Stimulated activated CD4-positive, alpha-beta T cell treated with anti-CD3 and anti-CD28 coated beads, TNF-alpha, amount 100 ng/mL, for 24 hours (primary cell): ENCODE results near the gene PNLIPRP3.

Experiments used
- DNase-seq, 3 experiments: peaks; one replicate each; pipeline ENCODE4 v3.0.0-alpha.2; 2020; ENCODE audit warnings: low read depth in 3 of 3

PNLIPRP3 gene

GRCh38 chr10:116510565-116510964 lies 82.9 kb downstream of the PNLIPRP3 start:
- no peak for DNase-seq

- DNase-seq, result no peak
These were observed 83.7 kb downstream of the PNLIPRP3 start for GRCh38 chr10:116511365-116511764.

- peak in 2 of 3 experiments; percentile 2 to 4 for DNase-seq
These were observed 94.0 kb downstream of the PNLIPRP3 start for GRCh38 chr10:116521424-116522290.

DNA sequence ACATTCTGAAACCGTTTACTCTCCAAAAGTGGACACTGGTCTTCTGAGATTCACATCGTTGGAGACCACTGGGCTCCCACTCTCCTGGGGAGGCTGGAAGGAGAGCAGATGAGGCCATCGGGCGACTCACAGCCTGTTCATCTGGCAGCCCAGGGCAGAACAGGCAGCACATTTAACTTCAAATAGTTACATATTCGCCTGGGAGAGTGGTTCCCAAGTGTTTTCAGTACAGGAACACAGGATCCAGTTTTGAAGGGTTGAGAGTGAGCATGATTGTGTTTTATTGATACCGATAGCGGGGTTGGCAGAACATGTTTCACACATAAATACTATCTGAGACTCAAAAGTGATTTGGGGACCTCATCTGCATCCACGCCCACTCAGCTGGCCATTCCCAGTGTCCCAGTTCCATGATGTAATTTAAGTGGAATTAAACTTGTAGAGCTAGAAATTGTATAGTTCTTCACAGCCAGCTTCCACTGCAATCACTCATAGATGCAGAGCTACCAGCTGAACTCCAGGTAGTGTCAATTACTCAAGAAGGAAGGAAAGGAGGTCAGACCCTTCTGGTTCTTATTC lies 95.2 kb downstream of the PNLIPRP3 start:
- DNase-seq, result no peak

DNA sequence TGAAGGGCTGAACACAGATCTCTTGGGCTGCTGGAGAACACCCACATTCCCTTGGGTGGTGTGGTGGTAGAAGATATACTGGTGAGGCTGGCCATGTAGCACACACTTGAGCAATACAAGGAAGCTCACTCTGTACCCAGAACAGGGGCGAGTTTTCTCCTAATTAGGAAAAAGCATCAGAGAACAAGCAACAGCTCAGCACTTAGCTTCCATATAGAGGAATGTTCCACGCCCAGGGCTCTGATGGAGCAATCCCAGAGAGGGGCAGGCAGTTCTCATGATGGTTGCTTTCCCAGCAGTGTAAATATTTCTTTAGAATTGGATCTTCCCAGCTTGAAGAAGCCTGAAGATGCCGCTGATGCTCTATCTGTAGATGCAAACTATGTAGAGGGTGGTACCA lies 97.1 kb downstream of the PNLIPRP3 start:
- DNase-seq, result no peak

- no peak for DNase-seq
These were observed 98.6 kb downstream of the PNLIPRP3 start for GRCh38 chr10:116526219-116526618.
